ENCODE results near the gene CRTAC1.
A peak's percentile ranks its signal among the peaks of the same experiment; 100 is the strongest.

The CRTAC1 gene

GRCh38 chr10:98041352-98042043 is 11.1 kb upstream of the CRTAC1 start:
- peak; percentile 75 for TF ChIP-seq CTCF (IDR thresholded peaks at IDR 0.05; ENCODE audit: insufficient read depth, low read depth, low read length, missing control alignments)
- peak; percentile 62 for DNase-seq (ENCODE audit: low read depth)
- no peak overlapping the region for H3K4me3 ChIP-seq (ENCODE audit: low read depth, low read length)

- no peak overlapping the region for H3K4me3 ChIP-seq (ENCODE audit: low read depth, low read length)
- TF ChIP-seq CTCF (IDR thresholded peaks at IDR 0.05; ENCODE audit: insufficient read depth, low read depth, low read length, missing control alignments): no peak
- DNase-seq (ENCODE audit: low read depth): no peak
These were observed 9.4 kb upstream of the CRTAC1 start for GRCh38 chr10:98039690-98040381.

- DNase-seq (ENCODE audit: low read depth): no peak
- TF ChIP-seq CTCF (IDR thresholded peaks at IDR 0.05; ENCODE audit: insufficient read depth, low read depth, low read length, missing control alignments): no peak
- H3K4me3 ChIP-seq (ENCODE audit: low read depth, low read length): no peak overlapping the region
These were observed 7.9 kb upstream of the CRTAC1 start for GRCh38 chr10:98038288-98038687.

GRCh38 chr10:98035599-98035998 is 5.2 kb upstream of the CRTAC1 start:
- no peak for DNase-seq (ENCODE audit: low read depth)
- no peak overlapping the region for H3K4me3 ChIP-seq (ENCODE audit: low read depth, low read length)
- TF ChIP-seq CTCF (IDR thresholded peaks at IDR 0.05; ENCODE audit: insufficient read depth, low read depth, low read length, missing control alignments): no peak

GRCh38 chr10:98033515-98033914 is 3.1 kb upstream of the CRTAC1 start:
- no peak for DNase-seq (ENCODE audit: low read depth)
- no peak overlapping the region for H3K4me3 ChIP-seq (ENCODE audit: low read depth, low read length)
- TF ChIP-seq CTCF (IDR thresholded peaks at IDR 0.05; ENCODE audit: insufficient read depth, low read depth, low read length, missing control alignments): no peak

- H3K4me3 ChIP-seq (ENCODE audit: low read depth, low read length): no peak overlapping the region
- no peak for TF ChIP-seq CTCF (IDR thresholded peaks at IDR 0.05; ENCODE audit: insufficient read depth, low read depth, low read length, missing control alignments)
- DNase-seq (ENCODE audit: low read depth): no peak
These were observed 1.0 kb upstream of the CRTAC1 start for GRCh38 chr10:98031440-98031839.
